H1 (cell line): ENCODE results near the gene EHD2. TPM values are rescaled to one million over a fixed set of nuclear protein-coding genes. Genes with fewer than 3 reads are reported as not detected.

ENCODE experiments used
- CTCF ChIA-PET: fragments of 300-600 bp; sonication (Branson Sonifier 250); formaldehyde crosslinking; loops from one replicate; lab custom pipeline; 2021; ENCODE audit not compliant: partially characterized antibody; lab: Charles Lee
- POLR2A ChIA-PET: fragments of 300-600 bp; sonication (Branson Sonifier 250); formaldehyde crosslinking; loops from one replicate; lab custom pipeline; 2021; ENCODE audit warnings: inconsistent platforms; ENCODE audit not compliant: partially characterized antibody; lab: Charles Lee
- DNase-seq, 2 experiments: peaks; one replicate each; pipeline versions ENCODE4 v3.0.0 to v3.0.0-alpha.2; 2010 to 2022; ENCODE audit warnings: low spot score in 2 of 2, low read depth in 1 of 2, mixed read lengths in 1 of 2
- FAIRE-seq: peaks from 2 replicates; lab custom pipeline; 2011; peaks lifted over from hg19 to GRCh38; lab: Jason Lieb, UNC
- H2AFZ ChIP-seq: 2 replicates; pipeline ENCODE4 v1.8.1; 2012; ENCODE audit warnings: low read length, inconsistent platforms
- H2AK5ac ChIP-seq: 2 replicates; pipeline ENCODE4 v1.6.1; 2013; ENCODE audit warnings: low read depth, low read length
- H2BK120ac ChIP-seq: replicated peaks from 2 replicates; pipeline ENCODE3; 2013; ENCODE audit warnings: low read depth, low read length, inconsistent platforms
- H2BK12ac ChIP-seq: 2 replicates; pipeline ENCODE4 v1.6.1; 2013; ENCODE audit warnings: low read depth, low read length
- H2BK15ac ChIP-seq: 2 replicates; pipeline ENCODE4 v1.6.1; 2013; ENCODE audit warnings: low read length
- H2BK20ac ChIP-seq: 2 replicates; pipeline ENCODE4 v1.6.1; 2013; ENCODE audit warnings: low read length
- H2BK5ac ChIP-seq: 2 replicates; pipeline ENCODE4 v1.6.1; 2013; ENCODE audit warnings: low read depth, low read length
- H3K14ac ChIP-seq: 2 replicates; pipeline ENCODE4 v1.6.1; 2013; ENCODE audit warnings: inconsistent platforms; ENCODE audit not compliant: insufficient read length
- H3K18ac ChIP-seq: 2 replicates; pipeline ENCODE4 v1.6.1; 2013; ENCODE audit warnings: low read length; ENCODE audit errors: extremely low read depth
- H3K23ac ChIP-seq: 2 replicates; pipeline ENCODE4 v1.6.1; 2013; ENCODE audit warnings: inconsistent platforms; ENCODE audit not compliant: insufficient read length
- H3K23me2 ChIP-seq: 2 replicates; pipeline ENCODE4 v1.6.1; 2013; ENCODE audit warnings: low read depth, low read length
- H3K27ac ChIP-seq: 2 replicates; pipeline ENCODE4 v1.6.1; 2011; ENCODE audit warnings: low read depth, low read length, inconsistent platforms
- H3K27me3 ChIP-seq, 4 experiments: replicated peaks in 1 of 4; 1 replicate in 1 of 4; 2 replicates in 3 of 4; pipeline versions ENCODE4 v1.6.1 to v1.8.1; 2011 to 2013; ENCODE audit warnings: low read length in 3 of 4, mild to moderate bottlenecking in 3 of 4, inconsistent platforms in 2 of 4, mixed read lengths in 2 of 4, moderate library complexity in 1 of 4; ENCODE audit not compliant: control insufficient read depth in 3 of 4, insufficient read depth in 3 of 4; ENCODE audit errors: extremely low read depth in 1 of 4
- H3K36me3 ChIP-seq, 4 experiments: 2 replicates each; pipeline versions ENCODE4 v1.6.1 to v1.8.1; 2011 to 2013; ENCODE audit warnings: mild to moderate bottlenecking in 4 of 4, low read length in 3 of 4, moderate library complexity in 2 of 4, control low read depth in 1 of 4, inconsistent platforms in 1 of 4; ENCODE audit not compliant: insufficient read depth in 4 of 4, control insufficient read depth in 2 of 4
- H3K4ac ChIP-seq: replicated peaks from 2 replicates; pipeline ENCODE3; 2013; ENCODE audit warnings: low read length, low read depth, mixed read lengths, inconsistent platforms; ENCODE audit not compliant: insufficient read length
- H3K4me1 ChIP-seq, 4 experiments: replicated peaks in 1 of 4; 1 replicate in 1 of 4; 2 replicates in 3 of 4; pipeline versions ENCODE4 v1.6.1 to v1.8.1; 2011 to 2013; ENCODE audit warnings: low read length in 3 of 4, inconsistent platforms in 2 of 4, mixed read lengths in 1 of 4; ENCODE audit not compliant: insufficient read depth in 4 of 4, control insufficient read depth in 3 of 4
- H3K4me2 ChIP-seq, 2 experiments: 2 replicates each; pipeline versions ENCODE4 v1.6.1 to v1.8.1; 2011 to 2013; ENCODE audit warnings: low read depth in 2 of 2, low read length in 2 of 2, control low read depth in 1 of 2, inconsistent platforms in 1 of 2, mild to moderate bottlenecking in 1 of 2; ENCODE audit not compliant: insufficient read depth in 1 of 2
- H3K4me3 ChIP-seq, 4 experiments: fragments of 200-600, 300-600 bp in 1 of 4; sonication (generic), shearing (Covaris generic), sonication (Bioruptor Twin) in 1 of 4; 2 replicates each; pipeline versions ENCODE4 v1.5.1 to v1.8.1; 2011 to 2016; ENCODE audit warnings: low read length in 4 of 4, low read depth in 3 of 4, control low read depth in 2 of 4, inconsistent platforms in 2 of 4, mild to moderate bottlenecking in 2 of 4, mixed read lengths in 1 of 4, moderate library complexity in 1 of 4; ENCODE audit not compliant: insufficient read depth in 2 of 4; ENCODE audit errors: extremely low read depth in 1 of 4
- H3K56ac ChIP-seq: replicated peaks from 2 replicates; pipeline ENCODE3; 2013; ENCODE audit warnings: low read depth, mild to moderate bottlenecking, mixed read lengths, low read length, inconsistent platforms; ENCODE audit not compliant: insufficient read length
- H3K79me1 ChIP-seq: 2 replicates; pipeline ENCODE4 v1.6.1; 2013; ENCODE audit warnings: low read depth, low read length, control low read depth
- H3K79me2 ChIP-seq, 2 experiments: 2 replicates each; pipeline versions ENCODE4 v1.6.1 to v1.8.1; 2012 to 2013; ENCODE audit warnings: low read length in 2 of 2, mild to moderate bottlenecking in 2 of 2, inconsistent platforms in 1 of 2; ENCODE audit not compliant: insufficient read depth in 2 of 2, control insufficient read depth in 1 of 2
- H3K9ac ChIP-seq, 4 experiments: replicated peaks in 1 of 4; 1 replicate in 1 of 4; 2 replicates in 3 of 4; pipeline versions ENCODE4 v1.6.1 to v1.8.1; 2011 to 2013; ENCODE audit warnings: low read depth in 3 of 4, low read length in 3 of 4, control low read depth in 2 of 4, mild to moderate bottlenecking in 2 of 4, moderate library complexity in 2 of 4, inconsistent platforms in 1 of 4; ENCODE audit errors: extremely low read depth in 1 of 4
- H3K9me3 ChIP-seq, 2 experiments: 2 replicates each; pipeline versions ENCODE4 v1.6.1 to v1.8.1; 2012 to 2013; ENCODE audit warnings: mild to moderate bottlenecking in 2 of 2, moderate library complexity in 2 of 2, control low read depth in 1 of 2, inconsistent platforms in 1 of 2, low read depth in 1 of 2, low read length in 1 of 2, mixed read lengths in 1 of 2; ENCODE audit not compliant: insufficient read depth in 2 of 2
- H4K20me1 ChIP-seq, 2 experiments: replicated peaks in 1 of 2; 2 replicates each; pipeline versions ENCODE3 to v1.8.1; 2011 to 2013; ENCODE audit warnings: inconsistent platforms in 2 of 2, low read length in 2 of 2, mild to moderate bottlenecking in 1 of 2; ENCODE audit not compliant: insufficient read depth in 2 of 2, control insufficient read depth in 1 of 2
- H4K5ac ChIP-seq: 2 replicates; pipeline ENCODE4 v1.6.1; 2013; ENCODE audit warnings: low read length, low read depth, mixed read lengths, inconsistent platforms; ENCODE audit not compliant: insufficient read length
- H4K8ac ChIP-seq: 2 replicates; pipeline ENCODE4 v1.8.0; 2013; ENCODE audit warnings: mild to moderate bottlenecking, moderate library complexity, low read length, inconsistent platforms; ENCODE audit not compliant: insufficient read depth; ENCODE audit errors: extremely low read depth
- H4K91ac ChIP-seq: replicated peaks from 2 replicates; pipeline ENCODE3; 2013; ENCODE audit warnings: low read length, mixed read lengths, inconsistent platforms; ENCODE audit not compliant: insufficient read length
- BRCA1 ChIP-seq: IDR thresholded peaks from 2 replicates; pipeline ENCODE4 v1.6.1; 2012; ENCODE audit warnings: low read depth, low read length, improper control_type of control experiment
- CEBPB ChIP-seq: IDR thresholded peaks from 2 replicates; pipeline ENCODE4 v1.6.1; 2012; ENCODE audit warnings: low read depth, low read length
- JUND ChIP-seq: IDR thresholded peaks from 2 replicates; pipeline ENCODE4 v1.6.1; 2011; ENCODE audit warnings: mild to moderate bottlenecking, improper control_type of control experiment, low read length
- POLR2A ChIP-seq, 2 experiments: IDR thresholded peaks; 1 replicate in 1 of 2; 2 replicates in 1 of 2; pipeline ENCODE4 v1.6.1; 2011; ENCODE audit warnings: low read depth in 2 of 2, low read length in 2 of 2, mild to moderate bottlenecking in 2 of 2; ENCODE audit errors: control extremely low read depth in 1 of 2
- POLR2AphosphoS5 ChIP-seq: IDR thresholded peaks from 2 replicates; pipeline ENCODE4 v1.6.1; 2011; ENCODE audit warnings: low read depth, low read length
- SRF ChIP-seq: IDR thresholded peaks from 2 replicates; pipeline ENCODE4 v1.6.1; 2011; ENCODE audit warnings: mild to moderate bottlenecking, low read depth, low read length, moderate library complexity
- TBP ChIP-seq: IDR thresholded peaks from 2 replicates; pipeline ENCODE4 v1.6.1; 2011; ENCODE audit warnings: low read depth, low read length, improper control_type of control experiment
- WGBS, 2 experiments: shearing (Covaris generic) in 1 of 2; methylation state at CpG; one replicate each; pipeline versions ENCODE4 v1.1.6 to v1.1.7; 2013 to 2015; ENCODE audit warnings: low lambda C conversion rate in 2 of 2, mixed read lengths in 2 of 2, inconsistent platforms in 1 of 2, low coverage in 1 of 2, missing lambda C conversion rate in 1 of 2; ENCODE audit not compliant: insufficient replicate concordance in 2 of 2, insufficient coverage in 1 of 2, insufficient read length in 1 of 2; ENCODE audit errors: extremely low coverage in 1 of 2, missing lambda C conversion rate in 1 of 2; 5-methylcytosine and 5-hydroxymethylcytosine counted together
- polyA plus RNA-seq, 7 experiments: library from polyadenylated mRNA; depleted of rRNA in 3 of 7; stranded (reverse) in 5 of 7; unstranded in 2 of 7; fragments of >200 nt in 5 of 7; fragments of 200-250 nt in 2 of 7; gene quantifications; 1 replicate in 5 of 7; 2 replicates in 1 of 7; 4 replicates in 1 of 7; pipeline versions ENCODE4 v1.2.1 to v1.2.3, GENCODE V29; 2011 to 2013; ENCODE audit warnings: missing spikeins in 2 of 7, mixed read lengths in 2 of 7
- total RNA-seq: library from RNA; stranded (reverse); fragmentation: NEBNext Ultra II Directional; extraction: Animal tissue kit (Norgen Biotek cat#: 25700); gene quantifications from 2 replicates; pipeline ENCODE4 v1.2.1, GENCODE V29; 2021
- TF ChIP-seq, protein P1 (sequence below): IDR thresholded peaks from 2 replicates; pipeline ENCODE4 v1.6.1; 2012; ENCODE audit warnings: inconsistent platforms
- TF ChIP-seq, protein P2 (sequence below): IDR thresholded peaks from 2 replicates; pipeline ENCODE4 v1.6.1; 2012; ENCODE audit warnings: low read length, inconsistent platforms

The EHD2 gene
- total and polyA plus RNA-seq, 2 of the 8 experiments (the other 6 are each of a cell fraction or from before 2014, with no cell fraction given) = 4.5 to 14.3 TPM

DNA sequence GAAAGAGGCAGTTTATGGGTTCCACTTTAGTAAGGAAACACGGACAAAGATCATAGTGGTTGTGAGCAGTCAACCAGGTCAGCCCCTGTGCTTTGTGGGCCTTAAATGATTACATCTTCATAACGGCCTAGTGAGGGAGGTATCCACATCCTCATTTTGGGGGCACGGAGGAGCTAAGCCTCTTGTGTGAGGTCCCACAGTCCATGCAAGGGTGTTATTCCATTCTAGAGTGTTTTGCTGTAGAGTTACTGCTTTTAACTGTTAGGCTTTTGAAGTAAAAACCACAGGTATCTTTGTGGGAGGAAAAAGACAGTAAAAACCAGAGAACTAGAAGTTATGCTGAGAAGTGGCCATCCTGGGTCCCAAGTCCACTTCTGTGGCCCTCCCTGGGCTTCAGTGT is 36.1 kb downstream of the EHD2 start:
- Histone ChIP-seq H2BK15ac (no peak overlapping the region), H2BK12ac (no peak overlapping the region), H4K5ac (no peak overlapping the region), H3K79me2 (peaks cover 3 to 37% of the 10 kb centered on the region in 2 experiments; a peak in 3 of 4 replicates), H3K9me3 (no peaks in the 10 kb centered on the region), H4K8ac (no peak overlapping the region), H3K23ac (no peak overlapping the region), H2AFZ (no peak overlapping the region), H3K4me2 (no peak overlapping the region), H3K4ac (no peak overlapping the region), H3K14ac (no peak overlapping the region), H3K18ac (no peak overlapping the region), H3K4me1 (peaks cover 0 to 6% (median 0%) of the 10 kb centered on the region in 4 experiments; a peak in 3 of 7 replicates), H4K20me1 (peaks cover 8 to 12% of the 10 kb centered on the region in 2 experiments), H4K91ac (no peak overlapping the region), H2BK120ac (no peak overlapping the region), H3K36me3 (peaks cover 39 to 69% (median 63%) of the 10 kb centered on the region in 4 experiments), H3K27ac (no peak overlapping the region), H2BK5ac (no peak overlapping the region), H3K27me3 (no peaks in the 10 kb centered on the region), H3K9ac (no peak overlapping the region; a peak in 3 of 7 replicates), H3K4me3 (no peak overlapping the region)
- 96% methylated on average over 3 of the region's 3 CpGs; no CpG with 5 or more reads in 1 of the 2 experiments for WGBS, 2 experiments
- CTCF ChIA-PET = interaction anchor here (0.7 to 3.5 kb wide), 2 partner anchors 16 to 37 kb away, joined by 3 to 13 read pairs; no protein-coding TSS in a partner anchor
- FAIRE-seq = no peak
- TF ChIP-seq JUND (no peak), TBP (no peak), POLR2A (IDR thresholded peaks at IDR 0.05; ENCODE audit: control extremely low read depth in 1 of 2, low read depth in 2 of 2, low read length in 2 of 2) (0 out of 3 replicates have a peak, but pooled peaks of 1 of the 2 experiments have one; percentile 20), POLR2AphosphoS5 (0 out of 2 replicates have a peak, but pooled peaks have one; percentile 15), BRCA1 (no peak), SRF (no peak), CEBPB (no peak)
- TF ChIP-seq, protein P1, sequence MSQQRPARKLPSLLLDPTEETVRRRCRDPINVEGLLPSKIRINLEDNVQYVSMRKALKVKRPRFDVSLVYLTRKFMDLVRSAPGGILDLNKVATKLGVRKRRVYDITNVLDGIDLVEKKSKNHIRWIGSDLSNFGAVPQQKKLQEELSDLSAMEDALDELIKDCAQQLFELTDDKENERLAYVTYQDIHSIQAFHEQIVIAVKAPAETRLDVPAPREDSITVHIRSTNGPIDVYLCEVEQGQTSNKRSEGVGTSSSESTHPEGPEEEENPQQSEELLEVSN = no peak
- TF ChIP-seq, protein P2, sequence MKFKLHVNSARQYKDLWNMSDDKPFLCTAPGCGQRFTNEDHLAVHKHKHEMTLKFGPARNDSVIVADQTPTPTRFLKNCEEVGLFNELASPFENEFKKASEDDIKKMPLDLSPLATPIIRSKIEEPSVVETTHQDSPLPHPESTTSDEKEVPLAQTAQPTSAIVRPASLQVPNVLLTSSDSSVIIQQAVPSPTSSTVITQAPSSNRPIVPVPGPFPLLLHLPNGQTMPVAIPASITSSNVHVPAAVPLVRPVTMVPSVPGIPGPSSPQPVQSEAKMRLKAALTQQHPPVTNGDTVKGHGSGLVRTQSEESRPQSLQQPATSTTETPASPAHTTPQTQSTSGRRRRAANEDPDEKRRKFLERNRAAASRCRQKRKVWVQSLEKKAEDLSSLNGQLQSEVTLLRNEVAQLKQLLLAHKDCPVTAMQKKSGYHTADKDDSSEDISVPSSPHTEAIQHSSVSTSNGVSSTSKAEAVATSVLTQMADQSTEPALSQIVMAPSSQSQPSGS = no peak
- TF ChIP-seq, all 59 proteins: peak for 2
- DNase-seq = no peak
- Histone ChIP-seq H2AK5ac (no peak overlapping the region), H3K56ac (no peak overlapping the region), H2BK20ac (no peak overlapping the region), H3K23me2 (peaks cover 2% of the 10 kb centered on the region; the same call in 1 of the 2 replicates), H3K79me1 (peaks cover 10% of the 10 kb centered on the region; the same call in 1 of the 2 replicates)
- POLR2A ChIA-PET = interaction anchor here (0.8 to 11.1 kb wide), 6 partner anchors 8 to 40 kb away, joined by 3 to 204 read pairs (median 4); partner anchors contain the start of gene SELENOW
